Adipose tissue (tissue), 3 donors: ENCODE results near the gene DAB2IP. TPM values are rescaled to one million over a fixed set of nuclear protein-coding genes. Genes with fewer than 3 reads are reported as not detected.

ENCODE experiments used
- H3K27ac ChIP-seq: one replicate; pipeline ENCODE4 v1.5.1; 2013; ENCODE audit warnings: low read depth, low read length
- WGBS, 3 donors: extraction: QIAGEN DNeasy Blood & Tissue Kit; methylation state at CpG; one replicate each; pipeline ENCODE4 v1.1.7; 2013; 5-methylcytosine and 5-hydroxymethylcytosine counted together
- polyA plus RNA-seq, 3 donors: library from polyadenylated mRNA; stranded (reverse); fragments of 200-250 nt; gene quantifications; one replicate each; pipeline ENCODE4 v1.2.3, GENCODE V29; 2013
- donor health status: healthy with polysubstance abuse.
- donor health status: Bipolar disorder and iron deficiency.
- donor health status: healthy.

Gene DAB2IP
- polyA plus RNA-seq, 3 donors = 9.7 to 29.9 (median 20.6) TPM

- no peak overlapping the region for H3K27ac ChIP-seq
- 93 to 95% (median 94%) methylated on average over 9 of the region's 9 CpGs for WGBS, 3 donors
Measured at GRCh38 chr9:121689461-121690157, 38.2 kb downstream of the DAB2IP start.

- 85 to 88% (median 87%) methylated on average over 8 of the region's 8 CpGs for WGBS, 3 donors
- H3K27ac ChIP-seq = no peak overlapping the region
Measured at GRCh38 chr9:121690316-121690715, 38.9 kb downstream of the DAB2IP start.

GRCh38 chr9:121690766-121691165 lies 39.3 kb downstream of the DAB2IP start:
- WGBS, 3 donors = 85 to 95% (median 90%) methylated on average over 1 of the region's 1 CpG
- no peak overlapping the region for H3K27ac ChIP-seq

- WGBS, 3 donors = 57 to 70% (median 60%) methylated on average over 6 of the region's 6 CpGs
- no peak overlapping the region for H3K27ac ChIP-seq
Measured at GRCh38 chr9:121691890-121692289, 40.5 kb downstream of the DAB2IP start.

- no peak overlapping the region for H3K27ac ChIP-seq
- 86 to 88% (median 88%) methylated on average over 14 of the region's 14 CpGs for WGBS, 3 donors
Measured at GRCh38 chr9:121692606-121693387, 41.4 kb downstream of the DAB2IP start.

GRCh38 chr9:121693388-121693670 lies 41.9 kb downstream of the DAB2IP start:
- 89 to 94% (median 91%) methylated on average over 4 of the region's 4 CpGs for WGBS, 3 donors
- no peak overlapping the region for H3K27ac ChIP-seq

GRCh38 chr9:121694001-121694400 lies 42.6 kb downstream of the DAB2IP start:
- no peak overlapping the region for H3K27ac ChIP-seq
- WGBS, 3 donors = 90 to 97% (median 94%) methylated on average over 5 of the region's 5 CpGs

- WGBS, 3 donors = 86 to 89% (median 89%) methylated on average over 7 of the region's 7 CpGs
- no peak overlapping the region for H3K27ac ChIP-seq
Measured at GRCh38 chr9:121694600-121694999, 43.2 kb downstream of the DAB2IP start.

GRCh38 chr9:121696930-121697329 lies 45.5 kb downstream of the DAB2IP start:
- no peak overlapping the region for H3K27ac ChIP-seq
- 47 to 88% (median 55%) methylated on average over 1 of the region's 1 CpG for whole genome bisulfite sequencing, 3 donors

GRCh38 chr9:121698627-121699570 lies 47.5 kb downstream of the DAB2IP start:
- H3K27ac ChIP-seq = no peak overlapping the region
- 4 to 12% (median 5%) methylated on average over 61 to 130 of the region's 130 CpGs for WGBS, 3 donors

GRCh38 chr9:121699571-121700164 lies 48.2 kb downstream of the DAB2IP start:
- no peak overlapping the region for H3K27ac ChIP-seq
- 2 to 4% (median 4%) methylated on average over 30 to 36 of the region's 36 CpGs for WGBS, 3 donors

- H3K27ac ChIP-seq = no peak overlapping the region
- WGBS, 3 donors = 28 to 45% (median 34%) methylated on average over 21 of the region's 21 CpGs
Measured at GRCh38 chr9:121700165-121700831, 48.9 kb downstream of the DAB2IP start.

GRCh38 chr9:121700832-121701419 lies 49.5 kb downstream of the DAB2IP start:
- H3K27ac ChIP-seq = no peak overlapping the region
- 47 to 77% (median 55%) methylated on average over 26 of the region's 26 CpGs for WGBS, 3 donors

GRCh38 chr9:121701736-121702261 lies 50.4 kb downstream of the DAB2IP start:
- WGBS, 3 donors = 90 to 95% (median 94%) methylated on average over 13 of the region's 13 CpGs
- H3K27ac ChIP-seq = no peak overlapping the region

GRCh38 chr9:121703014-121703734 lies 51.7 kb downstream of the DAB2IP start:
- H3K27ac ChIP-seq = no peak overlapping the region
- WGBS, 3 donors = 56 to 89% (median 88%) methylated on average over 3 of the region's 3 CpGs

GRCh38 chr9:121704281-121704680 lies 52.8 kb downstream of the DAB2IP start:
- no peak overlapping the region for H3K27ac ChIP-seq
- WGBS, 3 donors = 76 to 80% (median 79%) methylated on average over 3 of the region's 3 CpGs
